Measurements from ENCODE around the gene ALDH7A1.

- TF ChIP-seq CTCF (IDR thresholded peaks at IDR 0.05): no peak
- no peak for TF ChIP-seq POLR2A (IDR thresholded peaks at IDR 0.05)
These were observed 91.4 kb downstream of the ALDH7A1 start for GRCh38 chr5:126503602-126504104.
